K562 (cell line): ENCODE measurements around the gene NISCH. TPM values are rescaled to one million over a fixed set of nuclear protein-coding genes. Genes with fewer than 3 reads are reported as not detected.

Source experiments
- ARID2 ChIP-seq: fragments of 450-650 bp; IDR thresholded peaks from 2 replicates; pipeline ENCODE4 v1.6.1; 2017; ENCODE audit warnings: antibody characterized with exemption, mild to moderate bottlenecking
- ATF4 ChIP-seq: fragments of 450-650 bp; formaldehyde crosslinking; IDR thresholded peaks from 2 replicates; pipeline ENCODE4 v1.4.0; 2022; ENCODE audit warnings: mild to moderate bottlenecking, moderate library complexity
- GTF2E2 ChIP-seq: fragments of 200-800 bp; sonication (Bioruptor generic); IDR thresholded peaks from 2 replicates; pipeline ENCODE4 v1.6.1; 2016; ENCODE audit warnings: missing genetic modification characterization, missing compliant biosample characterization
- HCFC1 ChIP-seq: IDR thresholded peaks from 2 replicates; pipeline ENCODE4 v1.6.1; 2012; ENCODE audit warnings: low read depth, low read length, improper control_type of control experiment
- HES1 ChIP-seq: fragments of 450-650 bp; IDR thresholded peaks from 2 replicates; pipeline ENCODE4 v1.6.1; 2016; ENCODE audit warnings: low read depth, mild to moderate bottlenecking, moderate library complexity
- KLF6 ChIP-seq: fragments of 250-450 bp; sonication (Bioruptor Pico); IDR thresholded peaks from 2 replicates; pipeline ENCODE4 v1.4.0; 2020; ENCODE audit warnings: mild to moderate bottlenecking, moderate library complexity, borderline replicate concordance
- MNT ChIP-seq, 2 experiments: fragments of 450-650 bp; conservative IDR thresholded peaks; 2 replicates each; pipeline ENCODE4 v1.6.1; 2017; ENCODE audit warnings: mild to moderate bottlenecking in 2 of 2, moderate library complexity in 2 of 2
- PHB2 ChIP-seq: fragments of 450-650 bp; IDR thresholded peaks from 2 replicates; pipeline ENCODE4 v1.6.1; 2017; ENCODE audit warnings: low read depth
- PTBP1 ChIP-seq: fragments of 200-400 bp; formaldehyde crosslinking; IDR thresholded peaks from 2 replicates; pipeline ENCODE4 v1.6.1; 2017; ENCODE audit warnings: low read depth, low read length
- SP1 ChIP-seq: sonication (generic); formaldehyde crosslinking; IDR thresholded peaks from 2 replicates; pipeline ENCODE4 v1.8.1; 2022; ENCODE audit warnings: mild to moderate bottlenecking, missing genetic modification reagents
- TARDBP ChIP-seq: fragments of 450-650 bp; IDR thresholded peaks from 2 replicates; pipeline ENCODE4 v1.6.1; 2016
- TBP ChIP-seq: optimal IDR thresholded peaks from 2 replicates; pipeline ENCODE3; 2011; ENCODE audit warnings: low read depth, low read length, improper control_type of control experiment
- TFAM ChIP-seq: fragments of 250-450 bp; sonication (Bioruptor Pico); conservative IDR thresholded peaks from 2 replicates; pipeline ENCODE4 v1.5.0; 2021; ENCODE audit warnings: mild to moderate bottlenecking, moderate library complexity
- XRCC3 ChIP-seq: fragments of 450-650 bp; IDR thresholded peaks from 2 replicates; pipeline ENCODE4 v1.6.1; 2017; ENCODE audit warnings: mild to moderate bottlenecking, moderate library complexity
- XRCC4 ChIP-seq: IDR thresholded peaks from one replicate; pipeline ENCODE4 v1.6.1; 2011; ENCODE audit not compliant: insufficient read depth, insufficient read length; ENCODE audit errors: extremely low read depth
- ZBTB5 ChIP-seq: fragments of 450-650 bp; IDR thresholded peaks from 2 replicates; pipeline ENCODE4 v1.6.1; 2017; ENCODE audit warnings: antibody characterized with exemption
- ZNF133 ChIP-seq: fragments of 250-450 bp; sonication (Bioruptor Pico); IDR thresholded peaks from 2 replicates; pipeline ENCODE4 v1.4.0; 2020; ENCODE audit warnings: mild to moderate bottlenecking
- ZNF224 ChIP-seq: sonication (generic); formaldehyde crosslinking; IDR thresholded peaks from 2 replicates; pipeline ENCODE4 v1.8.0; 2022; ENCODE audit warnings: mild to moderate bottlenecking, missing genetic modification reagents
- ZNF79 ChIP-seq: fragments of 250-450 bp; sonication (Bioruptor Pico); IDR thresholded peaks from 2 replicates; pipeline ENCODE4 v1.4.0; 2020; ENCODE audit warnings: low read depth, mild to moderate bottlenecking, moderate library complexity
- polyA plus RNA-seq, 8 experiments: library from polyadenylated mRNA; depleted of rRNA in 4 of 8; stranded (reverse) in 5 of 8; unstranded in 3 of 8; fragments of >200 nt; fragmentation: Nextera tagmentation in 2 of 8; fragmentation: Illumina TruSeq in 1 of 8; extraction: Ambion mirVana in 2 of 8; extraction: Trizol in 1 of 8; gene quantifications; 2 replicates each; pipeline versions ENCODE4 v1.2.1 to v1.2.3, GENCODE V29; 2011 to 2014; ENCODE audit warnings: inconsistent platforms in 1 of 8, missing spikeins in 1 of 8
- total RNA-seq, 7 experiments: library from RNA; depleted of rRNA in 6 of 7; stranded (reverse); fragments of >200 nt in 6 of 7; fragmentation: Illumina TruSeq in 2 of 7; extraction: Trizol in 2 of 7; gene quantifications; 2 replicates each; pipeline versions ENCODE4 v1.2.1 to v1.2.3, GENCODE V29; 2011 to 2021; ENCODE audit warnings: low replicate concordance in 1 of 7

Gene NISCH
- total and polyA plus RNA-seq, 9 of the 15 experiments (the other 6 are each of a cell fraction or from before 2014, with no cell fraction given): 0.44 to 43.5 (median 23.4) TPM

- no peak for TF ChIP-seq ZNF224 (CRISPR knock-in tag)
- TF ChIP-seq ARID2: no peak
- TF ChIP-seq HCFC1: no peak
- TF ChIP-seq XRCC3: no peak
- TF ChIP-seq TFAM (CRISPR knock-in tag): no peak
- TF ChIP-seq ZNF133 (CRISPR knock-in tag): no peak
- no peak for TF ChIP-seq XRCC4
- TF ChIP-seq PHB2: no peak
- peak; percentile 95 for TF ChIP-seq ZBTB5
- TF ChIP-seq ZNF79 (CRISPR knock-in tag): no peak
- TF ChIP-seq MNT (conservative IDR thresholded peaks at IDR 0.05): peak in 1 of 2 experiments; percentile 19; a peak in 1 of 4 replicates
- peak; percentile 46 for TF ChIP-seq TBP
- TF ChIP-seq HES1: no peak
- no peak for TF ChIP-seq ATF4
- TF ChIP-seq KLF6 (CRISPR knock-in tag): no peak
- TF ChIP-seq PTBP1: no peak
- peak; percentile 8; the same call in 1 of the 2 replicates for TF ChIP-seq SP1 (CRISPR knock-in tag)
- TF ChIP-seq GTF2E2: no peak
- TF ChIP-seq TARDBP: no peak
Observed at GRCh38 chr3:52532838-52533622, 77.6 kb downstream of the NISCH start (continued).
